ENCODE data around the gene HEMGN. TPM values are rescaled to one million over a fixed set of nuclear protein-coding genes. Genes with fewer than 3 reads are reported as not detected.
"Not testable (repeated sequence)": the region's sequence is repeated elsewhere in the genome, so short reads cannot be mapped to it uniquely, and the experiment has no call there.

HEMGN gene
- not detected for total RNA-seq

GRCh38 chr9:97938081-97938644, at the start of gene HEMGN:
TSS of gene HEMGN (minus strand) at chr9:97938172. CDS start at chr9:97938136, 36 bp downstream.
- ATAC-seq: no peak

GRCh38 chr9:97987487-97987886, 49.5 kb upstream of the HEMGN start:
- no peak for ATAC-seq

GRCh38 chr9:97985058-97985861, 47.3 kb upstream of the HEMGN start:
- ATAC-seq: peak; percentile 1

GRCh38 chr9:97984188-97985057, 46.5 kb upstream of the HEMGN start:
- ATAC-seq: peak; percentile 42

- peak; percentile 26 for ATAC-seq
Observed at GRCh38 chr9:97983589-97984187, 45.7 kb upstream of the HEMGN start.

- ATAC-seq: peak; percentile 91
Observed at GRCh38 chr9:97982683-97983588, 45.0 kb upstream of the HEMGN start, which contains the start of gene ANP32B. TSS of gene ANP32B (plus strand) at chr9:97983341. CDS start at chr9:97983556, 215 bp downstream.

GRCh38 chr9:97981846-97982682, 44.1 kb upstream of the HEMGN start:
- ATAC-seq: no peak

GRCh38 chr9:97980918-97981845, 43.2 kb upstream of the HEMGN start:
- ATAC-seq: no peak

- ATAC-seq: no peak
Observed at GRCh38 chr9:97980479-97980803, 42.5 kb upstream of the HEMGN start.

GRCh38 chr9:97979788-97980478, 42.0 kb upstream of the HEMGN start:
- no peak for ATAC-seq

GRCh38 chr9:97978371-97979130, 40.6 kb upstream of the HEMGN start:
- no peak for ATAC-seq

GRCh38 chr9:97976633-97977032, 38.7 kb upstream of the HEMGN start:
- ATAC-seq: not testable (repeated sequence)

GRCh38 chr9:97975376-97975775, 37.4 kb upstream of the HEMGN start:
- no peak for ATAC-seq

- no peak for ATAC-seq
Observed at GRCh38 chr9:97972753-97973152, 34.8 kb upstream of the HEMGN start.

GRCh38 chr9:97970165-97970564, 32.2 kb upstream of the HEMGN start:
- no peak for ATAC-seq

GRCh38 chr9:97969014-97969413, 31.0 kb upstream of the HEMGN start:
- no peak for ATAC-seq

GRCh38 chr9:97966493-97966892, 28.5 kb upstream of the HEMGN start:
- ATAC-seq: peak; percentile 36

- ATAC-seq: no peak
Observed at GRCh38 chr9:97964901-97965300, 26.9 kb upstream of the HEMGN start.

Data from esophagus mucosa (tissue), 1 donor.